MM.1S (cell line): Measurements from ENCODE around the gene PCSK1N.

ENCODE experiments used
- DNase-seq: peaks from one replicate; pipeline ENCODE4 v3.0.0-alpha.2; 2015
- H2AFZ ChIP-seq: fragments of 300-600 bp; sonication (generic); 2 replicates; pipeline ENCODE4 v1.6.0; 2016; ENCODE audit warnings: antibody characterized with exemption, low read length
- H3F3A ChIP-seq: fragments of 300-600 bp; sonication (generic); 2 replicates; pipeline ENCODE4 v1.6.1; 2016; ENCODE audit warnings: mild to moderate bottlenecking, antibody characterized with exemption, low read length, moderate library complexity, mixed read lengths; ENCODE audit not compliant: insufficient read depth
- H3K27ac ChIP-seq: fragments of 300-600 bp; sonication (generic); 2 replicates; pipeline ENCODE4 v1.5.1; 2016; ENCODE audit warnings: mild to moderate bottlenecking, low read length
- H3K27me3 ChIP-seq: fragments of 300-600 bp; sonication (generic); replicated peaks from 2 replicates; pipeline ENCODE4 v1.6.0; 2016; ENCODE audit warnings: low read length; ENCODE audit not compliant: insufficient read depth
- H3K36me3 ChIP-seq: fragments of 300-600 bp; sonication (generic); replicated peaks from 2 replicates; pipeline ENCODE4 v1.6.1; 2016; ENCODE audit warnings: mild to moderate bottlenecking, low read length, mixed read lengths; ENCODE audit not compliant: insufficient read depth
- H3K4me1 ChIP-seq: fragments of 300-600 bp; sonication (generic); 2 replicates; pipeline ENCODE4 v1.6.1; 2016; ENCODE audit warnings: low read length, mixed read lengths
- H3K4me2 ChIP-seq: fragments of 300-600 bp; sonication (generic); 2 replicates; pipeline ENCODE4 v1.6.0; 2016; ENCODE audit warnings: low read depth, low read length
- H3K4me3 ChIP-seq: fragments of 300-600 bp; sonication (generic); 2 replicates; pipeline ENCODE4 v1.5.1; 2016; ENCODE audit warnings: low read length, mixed read lengths
- H3K79me2 ChIP-seq: fragments of 300-600 bp; sonication (generic); 2 replicates; pipeline ENCODE4 v1.6.1; 2016; ENCODE audit warnings: mixed run types, low read length, mixed read lengths
- H3K9ac ChIP-seq: fragments of 300-600 bp; sonication (generic); 2 replicates; pipeline ENCODE4 v1.6.1; 2016; ENCODE audit warnings: low read length, mixed read lengths
- H3K9me2 ChIP-seq: fragments of 300-600 bp; sonication (generic); replicated peaks from 2 replicates; pipeline ENCODE4 v1.6.1; 2016; ENCODE audit warnings: mild to moderate bottlenecking, low read length, mixed read lengths; ENCODE audit not compliant: insufficient read depth
- H3K9me3 ChIP-seq: fragments of 300-600 bp; sonication (generic); replicated peaks from 2 replicates; pipeline ENCODE4 v1.6.1; 2016; ENCODE audit warnings: mild to moderate bottlenecking, low read length, mixed read lengths; ENCODE audit not compliant: insufficient read depth
- H4K20me1 ChIP-seq: fragments of 300-600 bp; sonication (generic); 2 replicates; pipeline ENCODE4 v1.6.1; 2016; ENCODE audit warnings: mild to moderate bottlenecking, low read length, moderate library complexity, mixed read lengths; ENCODE audit not compliant: insufficient read depth
- CTCF ChIP-seq: fragments of 300-600 bp; sonication (generic); IDR thresholded peaks from 2 replicates; pipeline ENCODE4 v1.5.1; 2016; ENCODE audit warnings: antibody characterized with exemption, low read length, mixed read lengths
- EZH2 ChIP-seq: fragments of 300-600 bp; sonication (generic); optimal IDR thresholded peaks from 2 replicates; pipeline ENCODE3; 2017; ENCODE audit warnings: low read depth, mild to moderate bottlenecking, antibody characterized with exemption, low read length, mixed read lengths
- EZH2phosphoT487 ChIP-seq: fragments of 300-600 bp; sonication (generic); IDR thresholded peaks from 2 replicates; pipeline ENCODE4 v1.6.1; 2018; ENCODE audit warnings: antibody characterized with exemption, low read length

PCSK1N gene

GRCh38 chrX:48833542-48834138 lies 1.8 kb downstream of the PCSK1N start:
- Histone ChIP-seq H3K79me2 (no peaks in the 10 kb centered on the region), H4K20me1 (no peaks in the 10 kb centered on the region), H3K36me3 (no peaks in the 10 kb centered on the region), H3K4me1 (no peaks in the 10 kb centered on the region), H3K4me3 (no peak overlapping the region), H3K4me2 (no peak overlapping the region), H3K9me2 (no peaks in the 10 kb centered on the region), H3K27ac (no peak overlapping the region), H3K9ac (no peak overlapping the region), H3K27me3 (no peaks in the 10 kb centered on the region), H3K9me3 (no peaks in the 10 kb centered on the region), H3F3A (no peaks in the 10 kb centered on the region), H2AFZ (no peak overlapping the region)
- no peak for DNase-seq
- TF ChIP-seq EZH2phosphoT487 (no peak), EZH2 (no peak), CTCF (no peak)

- Histone ChIP-seq H3K79me2 (no peaks in the 10 kb centered on the region), H4K20me1 (no peaks in the 10 kb centered on the region), H3K27ac (no peak overlapping the region), H3K4me3 (no peak overlapping the region), H3F3A (no peaks in the 10 kb centered on the region), H3K27me3 (no peaks in the 10 kb centered on the region), H3K4me2 (no peak overlapping the region), H3K4me1 (no peaks in the 10 kb centered on the region), H3K9me2 (no peaks in the 10 kb centered on the region), H3K9ac (no peak overlapping the region), H2AFZ (no peak overlapping the region), H3K9me3 (no peaks in the 10 kb centered on the region), H3K36me3 (no peaks in the 10 kb centered on the region)
- TF ChIP-seq EZH2 (no peak), EZH2phosphoT487 (no peak), CTCF (no peak)
- DNase-seq, result no peak
These were observed 3.5 kb downstream of the PCSK1N start for GRCh38 chrX:48831909-48832291.

DNA sequence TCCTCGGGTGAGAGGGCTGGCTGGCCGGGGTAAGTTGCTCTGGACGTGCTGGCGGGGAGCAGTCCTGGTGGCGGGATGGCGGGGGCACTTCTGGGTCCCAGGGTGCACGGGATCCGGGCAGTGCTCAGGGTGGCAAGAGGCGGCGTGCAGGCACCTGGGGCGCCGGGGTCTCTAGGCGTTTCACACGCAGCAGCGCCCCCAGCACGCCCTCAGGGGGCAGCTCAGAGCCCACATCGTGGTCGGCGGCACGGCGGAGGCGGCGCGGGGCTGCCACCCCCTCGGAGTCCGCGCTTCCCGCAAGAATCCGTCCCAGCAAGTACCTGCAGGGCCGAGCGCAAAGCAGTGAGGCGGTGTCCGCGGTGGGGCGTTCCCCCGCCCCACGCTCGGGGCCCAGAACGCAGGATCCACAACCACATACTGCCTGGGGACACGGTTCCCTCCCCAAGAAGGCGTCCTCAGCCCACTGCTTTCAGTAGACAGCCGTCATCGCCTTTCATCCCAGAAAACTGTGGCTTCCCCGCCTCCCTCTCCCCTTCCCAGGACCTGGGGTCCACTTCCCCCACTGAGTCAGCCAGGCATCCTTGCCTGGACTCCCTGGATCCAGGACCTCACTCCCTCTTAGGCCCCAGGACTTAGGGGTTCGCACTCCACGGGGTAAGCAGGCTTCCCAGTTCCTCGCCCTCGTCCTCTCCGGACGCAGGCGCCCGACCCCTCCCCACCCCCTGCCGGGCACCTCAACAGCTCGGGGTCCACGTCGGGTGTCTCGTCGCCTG lies 4.1 kb downstream of the PCSK1N start:
- Histone ChIP-seq H3K27me3 (no peaks in the 10 kb centered on the region), H4K20me1 (no peaks in the 10 kb centered on the region), H3K4me1 (no peaks in the 10 kb centered on the region), H3K9me2 (no peaks in the 10 kb centered on the region), H3K4me2 (no peak overlapping the region), H3F3A (no peaks in the 10 kb centered on the region), H3K9me3 (no peaks in the 10 kb centered on the region), H3K4me3 (no peak overlapping the region), H3K27ac (no peak overlapping the region), H3K9ac (no peak overlapping the region), H2AFZ (no peak overlapping the region), H3K79me2 (no peaks in the 10 kb centered on the region), H3K36me3 (no peaks in the 10 kb centered on the region)
- TF ChIP-seq CTCF (no peak), EZH2phosphoT487 (no peak), EZH2 (no peak)
- no peak for DNase-seq
